Activated CD8-positive, alpha-beta memory T cell treated with anti-CD3 and anti-CD28 coated beads, Interleukin-2, amount 10 ng/mL, durations not matched to agents 7 days and 5 days (primary cell): ENCODE measurements around the gene PDLIM5. TPM values are rescaled to one million over a fixed set of nuclear protein-coding genes. Genes with fewer than 3 reads are reported as not detected.

Source experiments
- ATAC-seq: fragments of 150-1000 bp; cut with Tn5 transposase; one replicate; pipeline ENCODE4 v1.10.0; 2021; ENCODE audit warnings: moderate library complexity
- CTCF ChIA-PET: fragments of 350-600 bp; sonication (Branson Sonifier 250); formaldehyde crosslinking; loops from one replicate; lab custom pipeline; 2021; ENCODE audit warnings: antibody characterized with exemption; lab: Charles Lee
- DNase-seq: peaks from one replicate; pipeline ENCODE4 v3.0.0-alpha.2; 2020
- H3K27ac Mint-ChIP-seq: one replicate; pipeline ENCODE4 v1.8.0; 2021; ENCODE audit warnings: mild to moderate bottlenecking, mixed read lengths
- H3K27me3 Mint-ChIP-seq: one replicate; pipeline ENCODE4 v1.8.0; 2021; ENCODE audit warnings: mixed read lengths
- H3K36me3 Mint-ChIP-seq: one replicate; pipeline ENCODE4 v1.8.0; 2021; ENCODE audit warnings: mild to moderate bottlenecking, mixed read lengths
- H3K4me1 Mint-ChIP-seq: one replicate; pipeline ENCODE4 v1.8.0; 2021; ENCODE audit warnings: mixed read lengths
- H3K4me3 Mint-ChIP-seq: one replicate; pipeline ENCODE4 v1.8.0; 2021; ENCODE audit warnings: mild to moderate bottlenecking, moderate library complexity, mixed read lengths
- H3K9me3 Mint-ChIP-seq: one replicate; pipeline ENCODE4 v1.8.0; 2022; ENCODE audit warnings: low read depth, mixed read lengths
- total RNA-seq, 2 experiments: library from RNA; stranded (reverse); gene quantifications; one replicate each; pipeline ENCODE4 v1.2.3, GENCODE V29; 2021

Gene PDLIM5
- total RNA-seq, 2 experiments from 2014 or later: 21.7 to 21.8 TPM

DNA sequence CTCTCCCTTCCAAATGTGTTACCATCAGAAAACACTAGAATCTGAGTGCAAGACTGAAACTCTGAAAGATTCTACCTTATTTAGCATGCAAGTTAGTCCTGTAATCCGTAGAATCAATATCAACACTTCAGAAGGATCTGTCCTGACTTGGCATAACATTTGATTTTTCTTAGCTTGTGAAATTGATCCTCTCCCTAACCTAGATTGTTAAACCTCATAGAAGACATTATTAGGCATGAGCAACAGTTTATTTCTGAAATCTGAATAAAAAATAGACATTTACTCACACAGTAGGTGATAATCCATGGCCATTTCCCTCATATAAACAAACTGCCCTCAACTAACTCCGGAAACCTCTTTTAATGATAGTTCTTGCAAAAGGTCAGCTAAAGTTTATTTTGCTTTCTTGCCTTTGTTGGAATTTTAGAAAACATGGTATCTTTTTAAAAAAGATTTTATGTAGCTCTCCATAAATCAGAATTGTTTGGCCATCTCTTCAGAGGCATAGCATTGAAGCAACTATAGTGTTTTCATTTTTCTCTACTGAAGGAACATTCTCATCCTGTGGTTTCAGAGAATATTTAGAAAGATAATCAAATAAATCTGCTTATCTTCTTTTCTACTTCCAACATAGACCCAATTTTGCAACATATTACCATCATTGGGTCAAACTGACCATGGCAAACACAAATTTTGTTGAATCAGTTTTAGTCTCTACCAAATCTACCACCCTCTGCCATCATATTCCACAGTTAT is 38.5 kb upstream of the PDLIM5 start:
- no peak for DNase-seq
- Mint-ChIP-seq H3K27me3 (peaks cover 35% of the 10 kb centered on the region), H3K4me3 (no peak overlapping the region), H3K4me1 (no peaks in the 10 kb centered on the region), H3K9me3 (no peaks in the 10 kb centered on the region), H3K27ac (no peak overlapping the region), H3K36me3 (no peaks in the 10 kb centered on the region)
- CTCF ChIA-PET: no interaction called here
- no peak for ATAC-seq

DNA sequence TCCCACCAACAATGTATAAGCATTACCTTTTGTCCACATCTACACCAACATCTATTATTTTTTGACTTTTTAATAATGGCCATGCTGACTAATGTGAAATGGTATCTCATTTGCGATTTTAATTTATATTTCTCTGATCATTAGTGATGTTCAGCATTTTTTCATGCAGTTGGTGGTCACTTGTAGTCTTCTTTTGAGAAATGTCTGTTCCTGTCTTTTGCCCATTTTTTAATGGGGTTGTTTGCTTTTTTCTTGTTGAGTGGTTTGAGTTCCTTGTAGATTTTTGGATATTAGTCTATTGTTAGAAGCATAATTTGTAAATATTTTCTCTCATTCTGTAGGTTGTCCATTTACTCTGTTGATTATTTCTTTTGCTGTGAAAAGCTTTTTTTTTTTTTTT is 36.8 kb upstream of the PDLIM5 start:
- Mint-ChIP-seq H3K27me3 (peaks cover 39% of the 10 kb centered on the region), H3K4me1 (no peaks in the 10 kb centered on the region), H3K9me3 (no peaks in the 10 kb centered on the region), H3K27ac (no peak overlapping the region), H3K36me3 (no peaks in the 10 kb centered on the region), H3K4me3 (no peak overlapping the region)
- no peak for DNase-seq
- ATAC-seq: no peak
- CTCF ChIA-PET: no interaction called here

DNA sequence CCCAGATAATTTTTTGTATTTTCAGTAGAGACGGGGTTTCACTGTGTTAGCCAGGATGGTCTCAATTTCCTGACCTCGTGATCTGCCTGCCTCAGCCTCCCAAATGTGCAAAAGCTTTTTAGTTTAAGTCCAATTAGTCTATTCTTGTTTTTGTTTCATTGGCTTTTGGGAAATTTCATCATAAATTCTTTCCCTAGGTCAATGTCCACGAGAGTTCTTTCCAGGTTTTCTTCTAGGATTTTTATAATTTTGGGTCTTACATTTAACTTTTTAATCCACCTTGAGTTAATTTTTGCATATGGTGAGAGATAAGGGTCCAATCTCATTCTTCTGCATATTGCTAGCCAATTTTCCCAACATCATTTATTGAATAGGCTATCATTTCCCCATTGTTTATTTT is 36.3 kb upstream of the PDLIM5 start:
- CTCF ChIA-PET: no interaction called here

DNA sequence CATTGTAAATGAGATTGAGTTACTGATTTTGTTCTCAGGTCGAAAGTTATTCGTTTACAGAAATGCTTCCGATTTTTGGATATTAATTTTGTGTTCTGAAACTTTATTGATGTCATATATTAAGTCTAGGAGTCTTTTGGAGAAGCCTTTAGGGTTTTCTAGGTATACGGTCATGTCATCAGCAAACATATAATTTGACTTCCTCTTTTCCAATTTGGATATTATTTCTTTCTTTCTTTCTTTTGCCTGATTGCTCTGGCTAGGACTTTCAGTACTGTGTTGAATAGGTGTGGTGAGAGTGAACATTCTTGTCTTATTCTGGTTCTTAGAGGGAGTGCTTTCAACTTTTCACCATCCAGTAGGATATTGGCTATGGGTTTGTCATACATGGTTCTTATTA is 35.4 kb upstream of the PDLIM5 start:
- H3K9me3 Mint-ChIP-seq: no peaks in the 10 kb centered on the region
- no peak overlapping the region for H3K4me3 Mint-ChIP-seq
- DNase-seq: no peak
- CTCF ChIA-PET: no interaction called here
- no peak for ATAC-seq
- no peak overlapping the region for H3K27ac Mint-ChIP-seq
- peaks cover 36% of the 10 kb centered on the region for H3K27me3 Mint-ChIP-seq
- no peaks in the 10 kb centered on the region for H3K36me3 Mint-ChIP-seq
- no peaks in the 10 kb centered on the region for H3K4me1 Mint-ChIP-seq

More for the DNA sequence above, 36.3 kb upstream of the PDLIM5 start:
- H3K27me3 Mint-ChIP-seq: peaks cover 39% of the 10 kb centered on the region
- H3K4me3 Mint-ChIP-seq: no peak overlapping the region
- ATAC-seq (no peak), DNase-seq (no peak)
- H3K9me3 Mint-ChIP-seq: no peaks in the 10 kb centered on the region
- H3K36me3 Mint-ChIP-seq: no peaks in the 10 kb centered on the region
- no peak overlapping the region for H3K27ac Mint-ChIP-seq
- no peaks in the 10 kb centered on the region for H3K4me1 Mint-ChIP-seq

DNA sequence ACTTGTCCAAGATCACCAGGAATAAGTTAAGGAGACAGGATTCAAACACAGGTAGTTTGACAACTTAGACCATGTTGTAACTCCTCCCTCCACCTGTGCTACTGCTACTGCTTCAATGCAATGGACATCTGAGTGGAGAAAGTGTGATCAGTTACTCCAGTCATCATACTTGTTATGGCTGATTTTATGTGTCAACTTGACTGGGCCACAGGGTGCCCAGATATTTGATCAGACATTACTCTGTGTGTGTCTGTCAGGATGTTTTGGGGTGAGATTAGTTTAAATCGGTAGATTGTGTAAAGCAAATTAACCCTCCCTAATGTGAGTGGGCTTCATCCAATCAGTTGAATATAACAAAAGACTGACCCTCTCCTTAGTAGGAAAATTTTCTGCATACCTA is 34.8 kb upstream of the PDLIM5 start:
- no peaks in the 10 kb centered on the region for H3K9me3 Mint-ChIP-seq

DNA sequence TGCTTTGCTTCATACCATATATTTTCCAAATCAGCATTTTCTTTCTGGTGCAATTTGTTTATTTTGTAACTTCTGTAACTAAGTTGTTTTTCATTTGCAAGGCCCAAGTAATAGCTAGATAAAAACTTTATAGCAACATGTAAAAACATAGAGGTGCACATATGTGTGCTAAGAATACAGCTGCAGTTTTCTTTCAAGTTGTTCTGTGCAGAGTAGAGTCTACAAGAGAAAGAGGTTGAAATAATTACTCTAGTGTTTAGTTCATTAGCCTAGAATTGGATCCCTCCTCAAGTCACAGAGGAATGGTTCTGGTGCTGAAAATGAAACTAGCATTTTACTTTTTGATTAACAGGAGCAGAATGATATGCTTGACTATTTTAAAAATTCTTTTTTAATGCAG is 32.2 kb upstream of the PDLIM5 start:
- H3K9me3 Mint-ChIP-seq: no peaks in the 10 kb centered on the region
- H3K36me3 Mint-ChIP-seq: no peaks in the 10 kb centered on the region
- CTCF ChIA-PET: no interaction called here
- DNase-seq (no peak), ATAC-seq (no peak)
- no peak overlapping the region for H3K4me3 Mint-ChIP-seq
- peaks cover 26% of the 10 kb centered on the region for H3K27me3 Mint-ChIP-seq
- H3K4me1 Mint-ChIP-seq: no peaks in the 10 kb centered on the region
- no peak overlapping the region for H3K27ac Mint-ChIP-seq

More for the DNA sequence above, 34.8 kb upstream of the PDLIM5 start:
- Mint-ChIP-seq H3K4me3 (no peak overlapping the region), H3K27me3 (peaks cover 34% of the 10 kb centered on the region), H3K4me1 (no peaks in the 10 kb centered on the region), H3K36me3 (no peaks in the 10 kb centered on the region), H3K27ac (no peak overlapping the region)
- ATAC-seq (no peak), DNase-seq (no peak)
- CTCF ChIA-PET: no interaction called here

DNA sequence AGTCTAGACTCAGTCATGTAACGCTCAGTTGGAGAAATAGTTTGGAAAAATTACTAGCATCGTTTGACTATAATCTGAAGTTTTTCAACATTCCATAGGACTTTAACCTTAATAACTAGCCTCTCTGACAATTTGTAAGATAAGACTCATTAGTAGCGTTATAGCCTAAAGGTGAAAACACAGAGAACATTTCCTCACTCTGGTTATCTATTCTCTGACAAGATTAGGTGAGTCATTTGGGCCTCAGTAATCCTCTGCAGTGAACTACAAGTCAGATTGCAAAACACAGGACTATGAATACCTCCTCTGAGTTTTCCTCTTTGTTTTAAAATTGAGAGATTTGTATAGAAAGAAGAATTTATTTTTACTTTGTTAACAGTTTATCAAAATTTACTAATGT is 31.8 kb upstream of the PDLIM5 start:
- Mint-ChIP-seq H3K4me1 (no peaks in the 10 kb centered on the region), H3K27me3 (peaks cover 26% of the 10 kb centered on the region), H3K4me3 (no peak overlapping the region), H3K27ac (no peak overlapping the region), H3K9me3 (peaks cover 2% of the 10 kb centered on the region), H3K36me3 (no peaks in the 10 kb centered on the region)
- CTCF ChIA-PET: no interaction called here
- ATAC-seq: no peak
- DNase-seq: no peak

DNA sequence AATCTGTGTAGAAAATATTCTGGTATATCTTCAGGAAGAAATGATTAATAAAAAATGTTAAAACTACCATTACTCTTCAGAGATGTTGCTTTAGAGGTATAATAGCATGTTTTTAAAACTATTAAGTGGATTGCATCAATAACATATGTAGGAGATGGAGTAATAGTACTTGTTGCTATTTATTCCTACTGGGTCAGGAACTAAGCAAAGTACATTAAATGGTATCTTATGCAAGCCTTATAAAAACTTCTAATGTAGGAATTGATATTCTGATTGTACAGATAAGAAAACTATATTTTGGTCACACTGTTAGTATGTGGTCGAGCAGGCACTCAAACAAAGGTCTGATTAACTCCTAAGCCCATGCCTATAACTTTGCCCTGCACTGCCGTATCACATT is 31.4 kb upstream of the PDLIM5 start:
- DNase-seq: no peak
- peaks cover 3% of the 10 kb centered on the region for H3K9me3 Mint-ChIP-seq
- no peak overlapping the region for H3K4me3 Mint-ChIP-seq
- no peak overlapping the region for H3K27ac Mint-ChIP-seq
- no peaks in the 10 kb centered on the region for H3K4me1 Mint-ChIP-seq
- ATAC-seq: no peak
- CTCF ChIA-PET: no interaction called here
- peaks cover 26% of the 10 kb centered on the region for H3K27me3 Mint-ChIP-seq
- H3K36me3 Mint-ChIP-seq: no peaks in the 10 kb centered on the region

DNA sequence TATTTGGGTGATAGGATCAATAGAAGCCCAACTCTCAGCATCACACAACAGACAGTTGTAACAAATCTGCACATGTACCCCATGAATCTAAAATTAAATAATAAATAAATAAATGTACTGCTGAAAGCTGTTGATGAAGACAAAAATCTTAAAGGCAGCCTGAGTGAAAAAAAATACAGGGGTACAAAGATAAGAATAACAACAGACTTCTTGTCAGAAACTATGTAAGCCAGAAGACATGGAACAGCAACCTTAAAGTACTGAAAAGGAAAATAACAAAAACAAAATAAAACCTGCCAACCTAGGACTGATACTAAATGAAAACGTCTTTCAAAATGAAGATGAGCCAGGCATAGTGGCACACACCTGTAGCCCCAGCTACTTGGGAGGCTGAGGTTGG is 25.0 kb upstream of the PDLIM5 start:
- Mint-ChIP-seq H3K27me3 (peaks cover 11% of the 10 kb centered on the region), H3K9me3 (peaks cover 7% of the 10 kb centered on the region), H3K4me1 (no peaks in the 10 kb centered on the region), H3K36me3 (peaks cover 4% of the 10 kb centered on the region), H3K27ac (no peak overlapping the region), H3K4me3 (no peak overlapping the region)
- ATAC-seq (no peak), DNase-seq (no peak)
- CTCF ChIA-PET: no interaction called here

DNA sequence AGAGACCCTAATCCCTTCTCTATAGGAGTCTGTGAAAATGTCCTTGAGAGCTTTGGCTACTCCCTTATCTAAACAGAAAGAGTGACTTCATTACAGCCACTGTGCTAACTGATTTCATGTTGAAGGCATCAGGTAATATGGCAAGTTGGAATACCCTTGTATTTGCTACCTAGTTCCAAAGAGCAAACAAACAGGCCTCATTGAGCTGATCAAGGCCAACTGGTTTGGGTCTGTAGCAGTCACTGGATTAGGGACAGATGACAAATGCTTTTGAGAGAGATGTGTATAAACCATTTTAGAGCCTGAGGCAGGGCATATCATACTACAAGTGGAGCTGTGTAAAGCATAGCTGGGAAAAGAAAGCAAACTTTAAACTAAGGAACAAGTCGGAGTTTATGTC is 22.9 kb upstream of the PDLIM5 start:
- H3K27me3 Mint-ChIP-seq: no peaks in the 10 kb centered on the region
- CTCF ChIA-PET: no interaction called here
- no peak overlapping the region for H3K4me3 Mint-ChIP-seq
- H3K36me3 Mint-ChIP-seq: peaks cover 4% of the 10 kb centered on the region
- ATAC-seq (no peak), DNase-seq (no peak)
- H3K9me3 Mint-ChIP-seq: peaks cover 7% of the 10 kb centered on the region
- no peaks in the 10 kb centered on the region for H3K4me1 Mint-ChIP-seq
- no peak overlapping the region for H3K27ac Mint-ChIP-seq

DNA sequence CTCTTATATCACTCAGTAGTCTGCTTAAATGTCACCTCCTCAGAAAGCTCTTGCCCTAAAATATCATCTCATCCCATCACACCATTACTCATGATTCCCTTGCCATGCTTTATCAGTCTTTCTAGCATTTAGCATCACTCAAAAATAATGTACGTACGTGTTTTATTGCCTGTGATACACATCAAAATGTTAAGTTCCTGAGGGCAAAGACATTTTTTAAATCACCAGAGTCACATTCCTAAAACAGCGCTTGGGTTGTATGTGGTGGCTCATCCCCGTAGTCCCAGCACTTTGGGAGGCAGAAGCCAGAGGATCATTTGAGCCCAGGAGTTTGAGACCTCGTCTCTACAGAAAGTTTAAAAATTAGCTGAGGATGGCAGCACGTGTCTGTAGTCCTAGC is 21.3 kb upstream of the PDLIM5 start:
- Mint-ChIP-seq H3K4me1 (no peaks in the 10 kb centered on the region), H3K9me3 (peaks cover 4% of the 10 kb centered on the region), H3K27me3 (no peaks in the 10 kb centered on the region), H3K36me3 (peaks cover 4% of the 10 kb centered on the region), H3K4me3 (no peak overlapping the region), H3K27ac (no peak overlapping the region)
- CTCF ChIA-PET: no interaction called here
- DNase-seq (no peak), ATAC-seq (no peak)

DNA sequence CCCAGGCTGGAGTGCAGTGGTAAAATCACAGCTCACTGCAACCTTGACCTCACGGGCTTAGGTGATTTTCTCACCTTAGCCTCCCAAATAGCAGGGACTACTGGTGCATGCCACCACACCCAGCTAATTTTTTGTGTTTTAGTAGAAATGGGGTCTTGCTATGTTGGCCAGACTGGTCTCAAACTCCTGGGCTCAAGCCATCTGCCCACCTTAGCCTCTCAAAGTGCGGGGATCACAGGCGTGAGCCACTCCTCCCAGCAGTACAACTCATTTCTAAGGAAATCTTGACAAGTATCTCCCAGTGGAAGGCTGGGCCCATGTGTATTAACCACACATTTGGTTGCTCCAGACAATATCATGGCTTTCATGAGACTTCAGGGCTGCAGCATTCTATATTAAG is 20.4 kb upstream of the PDLIM5 start:
- DNase-seq (no peak), ATAC-seq (no peak)
- peaks cover 3% of the 10 kb centered on the region for H3K27me3 Mint-ChIP-seq
- no peak overlapping the region for H3K27ac Mint-ChIP-seq
- H3K4me1 Mint-ChIP-seq: no peaks in the 10 kb centered on the region
- peaks cover 2% of the 10 kb centered on the region for H3K9me3 Mint-ChIP-seq
- H3K36me3 Mint-ChIP-seq: peaks cover 4% of the 10 kb centered on the region
- CTCF ChIA-PET: no interaction called here
- no peak overlapping the region for H3K4me3 Mint-ChIP-seq

DNA sequence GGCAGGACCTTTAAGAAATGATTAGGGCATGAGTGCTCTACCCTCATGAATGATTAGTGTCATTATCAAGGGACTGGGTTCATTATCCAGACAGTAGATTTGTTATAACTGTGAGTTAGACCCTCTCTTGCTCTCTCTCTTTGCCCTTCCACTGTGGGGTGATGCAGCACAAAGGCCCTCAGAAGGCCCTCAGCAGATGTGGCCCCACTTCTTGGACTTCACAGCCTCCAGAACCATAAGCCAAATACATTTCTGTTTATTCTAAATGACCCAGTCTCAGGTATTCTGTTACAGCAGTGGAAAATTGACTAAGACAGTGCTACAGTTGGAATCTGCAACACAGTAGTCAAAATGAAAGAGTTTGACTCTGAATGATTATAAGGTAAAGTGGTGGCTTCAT is 17.2 kb upstream of the PDLIM5 start:
- ATAC-seq (no peak), DNase-seq (no peak)
- Mint-ChIP-seq H3K36me3 (no peaks in the 10 kb centered on the region), H3K4me3 (no peak overlapping the region), H3K4me1 (peaks cover 4% of the 10 kb centered on the region), H3K27ac (no peak overlapping the region), H3K9me3 (no peaks in the 10 kb centered on the region), H3K27me3 (peaks cover 3% of the 10 kb centered on the region)
- CTCF ChIA-PET: interaction anchor here (1.3 kb wide), 1 partner anchor 27 kb away, joined by 3 read pairs; no protein-coding TSS in a partner anchor

DNA sequence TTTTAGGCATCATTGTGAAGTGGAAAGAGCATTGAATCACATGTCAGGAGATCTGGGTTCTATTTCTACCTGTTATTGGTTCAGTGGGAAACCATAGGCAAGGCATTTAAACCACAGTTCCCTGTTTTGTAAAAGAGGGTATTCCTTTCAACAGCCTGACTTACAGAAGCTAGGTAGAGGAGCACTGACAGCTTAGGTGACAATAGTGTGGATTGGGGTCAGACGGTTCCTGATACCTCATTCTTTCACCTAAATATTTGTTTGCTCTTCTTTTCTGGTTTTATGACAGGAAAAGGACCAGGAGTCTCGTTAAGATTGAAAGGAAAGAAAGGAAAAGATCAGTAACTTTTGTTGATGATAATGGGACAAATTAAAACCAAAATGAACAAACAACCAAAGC is 15.9 kb upstream of the PDLIM5 start:
- Mint-ChIP-seq H3K4me3 (no peak overlapping the region), H3K4me1 (peaks cover 6% of the 10 kb centered on the region), H3K9me3 (no peaks in the 10 kb centered on the region), H3K36me3 (no peaks in the 10 kb centered on the region), H3K27me3 (peaks cover 3% of the 10 kb centered on the region), H3K27ac (no peak overlapping the region)
- CTCF ChIA-PET: interaction anchor here (1.3 kb wide), 1 partner anchor 29 kb away, joined by 3 read pairs; no protein-coding TSS in a partner anchor
- DNase-seq (no peak), ATAC-seq (no peak)
